H1 (cell line): ENCODE results near the gene TM9SF1.

Experiments used
- CTCF ChIP-seq, 3 experiments: IDR thresholded peaks; 1 replicate in 2 of 3; 2 replicates in 1 of 3; pipeline versions ENCODE4 v1.5.1 to v1.6.1; 2011; ENCODE audit warnings: low read length in 3 of 3, mild to moderate bottlenecking in 3 of 3, inconsistent platforms in 2 of 3, low read depth in 1 of 3, moderate library complexity in 1 of 3; ENCODE audit not compliant: insufficient read depth in 1 of 3; ENCODE audit errors: control extremely low read depth in 1 of 3
- EZH2 ChIP-seq: fragments of 200-600 bp; sonication (generic); IDR thresholded peaks from 2 replicates; pipeline ENCODE4 v1.7.1; 2012; ENCODE audit warnings: low read depth, mild to moderate bottlenecking, moderate library complexity, low read length, inconsistent platforms; ENCODE audit not compliant: severe bottlenecking
- JUND ChIP-seq: IDR thresholded peaks from 2 replicates; pipeline ENCODE4 v1.6.1; 2011; ENCODE audit warnings: mild to moderate bottlenecking, improper control_type of control experiment, low read length
- POLR2A ChIP-seq, 2 experiments: IDR thresholded peaks; 1 replicate in 1 of 2; 2 replicates in 1 of 2; pipeline ENCODE4 v1.6.1; 2011; ENCODE audit warnings: low read depth in 2 of 2, low read length in 2 of 2, mild to moderate bottlenecking in 2 of 2; ENCODE audit errors: control extremely low read depth in 1 of 2
- POLR2AphosphoS5 ChIP-seq: IDR thresholded peaks from 2 replicates; pipeline ENCODE4 v1.6.1; 2011; ENCODE audit warnings: low read depth, low read length
- RFX5 ChIP-seq: IDR thresholded peaks from 2 replicates; pipeline ENCODE4 v1.6.1; 2011; ENCODE audit warnings: low read depth, low read length, improper control_type of control experiment, borderline replicate concordance
- ZNF274 ChIP-seq: IDR thresholded peaks from 2 replicates; pipeline ENCODE4 v1.7.0; 2012; ENCODE audit warnings: low read length, borderline replicate concordance; ENCODE audit errors: extremely low read depth

GRCh38 chr14:24172871-24173281 is 22.4 kb downstream of the TM9SF1 start:
- TF ChIP-seq CTCF (IDR thresholded peaks at IDR 0.05; ENCODE audit: control extremely low read depth in 1 of 3, insufficient read depth in 1 of 3, low read depth in 1 of 3, low read length in 3 of 3) (no peak), POLR2AphosphoS5 (no peak), ZNF274 (no peak), POLR2A (IDR thresholded peaks at IDR 0.05; ENCODE audit: control extremely low read depth in 1 of 2, low read depth in 2 of 2, low read length in 2 of 2) (no peak), RFX5 (no peak), EZH2 (no peak), JUND (no peak)
